Measurements from ENCODE around the gene XK.
"Not testable (repeated sequence)": the region's sequence is repeated elsewhere in the genome, so short reads cannot be mapped to it uniquely, and the experiment has no call there.

Gene XK

DNA sequence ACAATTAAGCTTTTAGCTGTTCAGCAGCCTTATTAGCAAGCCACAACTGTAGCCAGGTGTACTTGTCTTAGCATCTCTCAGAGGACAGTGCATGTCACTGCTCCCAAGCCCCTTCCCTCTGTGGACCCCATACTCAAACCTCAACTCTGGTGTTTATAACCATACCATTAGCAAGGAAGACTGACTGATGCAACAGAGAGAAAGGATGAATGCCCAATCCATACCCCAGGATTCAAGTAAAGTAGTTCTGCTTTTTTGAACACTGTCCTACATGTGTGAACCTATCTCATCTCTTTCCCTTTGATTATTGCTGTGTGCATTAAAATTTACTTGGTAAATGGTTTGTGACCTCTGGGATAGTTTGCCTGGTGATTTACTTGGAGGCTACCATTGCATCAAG is 71.5 kb downstream of the XK start:
- DNase-seq, result no peak

DNA sequence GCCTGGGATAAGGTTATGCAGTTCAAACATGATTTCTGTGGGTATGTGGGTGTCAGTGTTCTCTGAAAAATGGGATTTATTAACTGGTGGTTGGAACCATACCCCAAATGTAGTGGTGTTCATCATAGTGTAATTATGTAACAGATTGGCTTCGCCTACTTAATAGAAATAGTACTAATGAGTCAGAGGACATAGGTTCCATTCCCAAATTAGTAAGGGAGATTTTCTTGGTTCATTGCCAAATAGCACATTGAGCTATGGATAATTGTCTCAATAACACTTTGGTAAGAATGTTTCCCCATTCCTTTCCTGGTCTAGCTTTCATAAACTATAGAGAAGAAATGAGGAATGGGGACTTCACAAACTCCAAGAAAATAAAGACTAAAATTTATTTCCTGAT is 73.8 kb downstream of the XK start:
- no peak for DNase-seq

DNA sequence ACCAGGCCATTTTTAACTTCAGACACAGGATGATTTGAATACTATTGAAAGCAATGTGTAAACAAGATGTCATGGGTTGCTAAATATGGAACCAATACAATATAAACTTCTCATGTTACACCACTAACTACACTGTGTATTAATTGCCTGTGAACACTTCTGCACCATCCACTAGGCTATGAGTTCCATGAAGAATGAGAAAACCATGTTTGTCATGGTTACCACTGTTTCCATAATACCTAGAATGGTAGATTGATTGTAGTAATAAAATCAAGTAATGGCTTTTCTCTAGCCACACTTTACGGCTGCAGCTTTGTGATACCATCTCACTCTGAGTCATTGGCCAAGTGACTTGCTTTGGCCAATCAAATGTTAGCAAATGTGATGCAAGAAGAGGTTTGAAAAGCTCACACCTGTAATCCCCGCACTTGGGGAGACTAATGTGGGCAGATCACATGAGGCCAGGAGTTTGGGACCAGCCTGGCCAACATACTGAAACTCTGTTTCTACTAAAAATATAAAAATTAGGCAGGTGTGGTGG is 74.4 kb downstream of the XK start:
- DNase-seq, result no peak

DNA sequence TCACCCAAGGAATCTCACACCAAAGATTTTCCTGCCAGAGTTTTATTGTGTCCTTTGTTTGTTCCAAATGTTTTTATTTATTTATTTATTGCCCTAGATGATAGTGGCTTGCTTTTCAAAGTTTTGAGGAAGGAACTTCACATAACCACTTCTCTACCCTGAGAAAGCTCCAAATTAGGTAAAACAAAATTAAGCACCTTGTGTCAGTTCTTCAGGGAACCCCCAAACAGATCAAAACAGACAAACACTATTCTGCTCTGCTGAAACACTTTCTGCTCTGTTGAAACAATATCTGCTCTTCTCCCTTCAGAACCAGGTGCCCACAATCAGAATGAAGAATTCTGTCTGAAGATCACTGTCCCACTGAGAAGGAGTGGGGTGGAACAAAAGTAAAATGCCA is 77.8 kb downstream of the XK start:
- no peak for DNase-seq

DNA sequence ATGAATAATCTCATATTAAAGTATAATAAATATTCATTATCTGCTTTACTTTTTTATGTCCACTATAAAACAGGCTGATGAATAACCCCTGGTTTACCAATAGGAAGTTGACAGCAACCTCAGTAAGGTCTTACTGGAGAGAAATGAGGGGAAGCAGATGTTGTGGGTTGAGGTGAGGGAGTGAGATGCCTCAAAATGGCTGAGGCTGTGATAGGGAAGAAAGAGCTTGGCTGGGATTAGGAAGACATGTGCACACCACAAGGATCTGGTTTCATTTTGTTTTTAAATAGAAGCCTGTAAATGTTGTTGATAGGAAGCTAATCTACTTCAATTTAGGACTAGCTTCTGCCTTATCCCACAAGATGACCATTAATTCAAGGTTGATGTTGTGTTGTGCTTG is 79.9 kb downstream of the XK start:
- DNase-seq, result no peak

DNA sequence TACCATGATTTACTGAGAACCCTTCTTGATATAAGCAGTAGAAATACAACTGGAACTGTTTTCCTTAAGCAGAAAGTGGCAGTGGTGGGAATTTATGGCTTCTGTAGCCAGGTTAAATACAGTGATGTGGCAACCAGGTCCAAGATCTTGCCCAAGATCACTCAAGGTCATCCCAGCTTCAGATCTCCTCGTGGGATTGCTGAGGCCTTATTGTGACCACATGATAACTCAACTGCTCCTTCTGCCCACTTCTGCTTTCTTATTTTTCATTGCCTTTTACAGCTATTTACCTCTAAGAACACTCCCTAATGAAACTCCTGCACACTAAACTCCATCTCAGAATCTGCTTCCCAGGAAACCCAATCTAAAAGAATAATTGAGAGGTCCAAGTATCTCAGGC is 81.8 kb downstream of the XK start:
- no peak for DNase-seq

DNA sequence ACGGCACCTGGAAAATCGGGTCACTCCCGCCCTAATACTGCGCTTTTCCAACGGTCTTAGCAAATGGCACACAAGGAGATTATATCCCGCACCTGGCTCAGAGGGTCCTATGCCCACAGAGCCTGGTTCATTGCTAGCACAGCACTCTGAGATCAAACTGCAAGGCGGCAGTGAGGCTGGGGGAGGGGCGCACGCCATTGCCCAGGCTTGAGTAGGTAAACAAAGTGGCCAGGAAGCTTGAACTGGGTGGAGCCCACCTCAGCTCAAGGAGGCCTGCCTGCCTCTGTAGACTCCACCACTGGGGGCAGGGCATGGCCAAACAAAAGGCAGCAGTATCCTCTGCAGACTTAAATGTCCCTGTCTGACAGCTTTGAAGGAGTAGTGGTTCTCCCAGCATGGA is 83.3 kb downstream of the XK start:
- DNase-seq, result not testable (repeated sequence)

DNA sequence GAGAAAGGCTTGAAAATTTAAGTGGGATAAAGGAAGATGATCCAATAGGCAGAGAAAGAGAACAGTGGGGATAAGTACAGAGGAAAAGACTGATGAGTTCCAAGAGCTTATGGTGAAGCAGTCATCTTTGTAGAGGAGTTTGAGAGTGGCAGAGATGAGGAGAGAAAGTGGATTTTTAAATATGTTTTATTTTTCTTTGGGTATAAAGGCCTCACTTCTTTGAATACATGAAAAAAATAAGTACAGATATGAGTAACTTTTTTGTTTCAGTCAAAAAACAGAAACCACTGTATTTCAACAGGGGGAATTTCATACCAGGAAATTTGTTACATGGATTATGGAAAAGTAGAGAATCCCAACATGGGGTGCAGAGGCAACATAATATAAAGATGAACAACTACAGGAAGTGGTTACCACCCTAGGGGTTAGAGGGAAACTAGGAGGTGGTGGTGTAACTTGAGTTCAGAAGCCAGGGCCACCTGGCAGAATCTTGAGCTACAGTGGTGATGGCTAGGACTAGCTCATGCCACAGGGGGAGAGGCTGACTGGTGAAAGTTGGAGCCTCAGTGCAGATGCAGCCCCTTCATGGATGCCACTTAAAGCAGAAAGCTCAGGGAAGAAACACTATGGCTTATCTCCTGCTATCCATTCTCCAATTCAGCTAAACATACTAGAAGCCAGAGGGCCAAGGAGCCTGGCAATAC is 90.8 kb downstream of the XK start:
- no peak for DNase-seq

DNA sequence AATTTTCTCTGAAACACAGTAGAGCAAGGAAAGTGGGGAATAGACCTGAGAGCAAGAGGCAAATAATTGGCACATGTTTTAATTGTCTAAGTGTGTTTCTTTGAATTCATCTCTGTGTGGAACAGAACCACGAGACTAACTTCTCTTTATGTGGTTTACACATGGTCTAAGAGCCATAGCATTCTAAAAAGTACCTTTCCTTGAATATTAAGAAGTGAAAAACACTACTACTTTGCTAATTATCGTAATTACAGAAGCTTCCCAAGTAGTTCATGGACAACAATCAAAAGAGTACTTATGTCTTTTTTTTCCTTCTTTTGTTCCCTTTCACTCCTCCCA is 91.4 kb downstream of the XK start:
- no peak for DNase-seq

DNA sequence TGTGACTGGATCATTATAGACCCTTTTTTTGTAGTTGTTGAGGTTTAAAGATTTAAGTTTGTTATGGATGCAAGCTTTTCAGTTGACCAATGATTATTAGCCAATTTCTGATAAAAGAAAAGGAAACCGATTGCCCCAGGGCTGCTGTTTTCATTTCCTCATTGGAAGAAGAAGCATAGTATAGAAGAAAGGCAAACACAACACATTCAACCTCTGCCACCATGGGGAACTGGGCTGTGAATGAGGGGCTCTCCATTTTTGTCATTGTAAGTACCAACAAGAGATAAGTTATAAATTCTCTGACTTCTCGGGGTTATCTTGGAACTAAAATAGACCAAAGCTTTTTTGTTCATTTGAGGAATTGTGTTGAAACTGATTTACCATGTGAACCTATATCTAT is 94.3 kb downstream of the XK start, which contains the start of gene CYBB:
Gene CYBB, plus strand, starts transcription at position 203 of the 400 bp plus-strand sequence. Its CDS starts 19 bp downstream, at position 222.
- DNase-seq, result no peak

DNA sequence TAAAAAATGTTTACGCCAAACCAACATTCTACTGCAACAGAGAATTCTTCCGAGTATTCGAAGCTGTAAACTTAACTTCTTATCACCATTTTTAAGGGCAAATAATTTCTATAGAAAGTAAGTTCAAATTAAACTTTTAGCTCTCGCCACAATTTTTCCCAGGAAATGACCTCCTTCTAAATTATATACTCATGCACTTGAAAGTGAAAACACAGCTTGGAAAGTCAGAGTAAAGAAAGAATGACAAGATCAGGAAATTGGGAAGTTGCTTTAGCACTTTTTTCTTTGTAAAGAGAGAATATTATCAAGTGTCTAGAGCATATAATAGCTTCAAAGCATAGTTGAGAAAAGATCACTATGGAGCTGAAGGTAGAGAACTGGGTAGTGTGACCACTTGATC is 95.5 kb downstream of the XK start:
- DNase-seq, result no peak

All from NCI-H1092 (cell line).